Measurements from ENCODE around the gene CERK. TPM values are rescaled to one million over a fixed set of nuclear protein-coding genes. Genes with fewer than 3 reads are reported as not detected.

CERK gene
- total and polyA plus RNA-seq, 2 of the 8 experiments (the other 6 are each of a cell fraction or from before 2014, with no cell fraction given): 26.6 to 59.0 TPM

- H3K79me1 ChIP-seq (ENCODE audit: low read depth, low read length): no peaks in the 10 kb centered on the region
- H3K79me2 ChIP-seq (ENCODE audit: control insufficient read depth in 1 of 2, insufficient read depth in 2 of 2, low read length in 2 of 2): no peaks in the 10 kb centered on the region
- H2BK5ac ChIP-seq (ENCODE audit: low read depth, low read length): no peak overlapping the region
- no peak overlapping the region for H3K56ac ChIP-seq (replicated peaks; ENCODE audit: insufficient read length, low read depth, low read length)
- no peak overlapping the region for H3K4me3 ChIP-seq (ENCODE audit: extremely low read depth in 1 of 4, insufficient read depth in 2 of 4, low read depth in 3 of 4, low read length in 4 of 4)
- no peak overlapping the region for H3K23ac ChIP-seq (ENCODE audit: insufficient read length)
- H2BK12ac ChIP-seq (ENCODE audit: low read depth, low read length): no peak overlapping the region
- no peak overlapping the region for H2BK15ac ChIP-seq (ENCODE audit: low read length)
- no peak overlapping the region for H2BK120ac ChIP-seq (replicated peaks; ENCODE audit: low read depth, low read length)
- no peaks in the 10 kb centered on the region for H3K9me3 ChIP-seq (ENCODE audit: insufficient read depth in 2 of 2, low read depth in 1 of 2, low read length in 1 of 2)
- H3K18ac ChIP-seq (ENCODE audit: extremely low read depth, low read length): no peak overlapping the region
- H2AFZ ChIP-seq (ENCODE audit: low read length): no peak overlapping the region
- H3K4me1 ChIP-seq (replicated peaks in 1 of 4; ENCODE audit: control insufficient read depth in 3 of 4, insufficient read depth in 4 of 4, low read length in 3 of 4): peaks cover 0 to 1% (median 0%) of the 10 kb centered on the region in 4 experiments; a peak in 1 of 7 replicates
- no peak for DNase-seq (ENCODE audit: low read depth in 1 of 2, low spot score in 2 of 2)
- no peak overlapping the region for H2BK20ac ChIP-seq (ENCODE audit: low read length)
- H2AK5ac ChIP-seq (ENCODE audit: low read depth, low read length): no peak overlapping the region
- H3K23me2 ChIP-seq (ENCODE audit: low read depth, low read length): no peaks in the 10 kb centered on the region
- H3K27me3 ChIP-seq (replicated peaks in 1 of 4; ENCODE audit: control insufficient read depth in 3 of 4, extremely low read depth in 1 of 4, insufficient read depth in 3 of 4, low read length in 3 of 4): no peaks in the 10 kb centered on the region
- H3K14ac ChIP-seq (ENCODE audit: insufficient read length): no peak overlapping the region
- H4K20me1 ChIP-seq (replicated peaks in 1 of 2; ENCODE audit: control insufficient read depth in 1 of 2, insufficient read depth in 2 of 2, low read length in 2 of 2): peaks cover 0 to 4% of the 10 kb centered on the region in 2 experiments
- H3K9ac ChIP-seq (replicated peaks in 1 of 4; ENCODE audit: extremely low read depth in 1 of 4, low read depth in 3 of 4, low read length in 3 of 4): no peak overlapping the region
- no peak for TF ChIP-seq NRF1 (IDR thresholded peaks at IDR 0.05; ENCODE audit: low read depth, low read length)
- TF ChIP-seq JUN (IDR thresholded peaks at IDR 0.05; ENCODE audit: low read depth, low read length): no peak
- TF ChIP-seq ATF2 (IDR thresholded peaks at IDR 0.05; ENCODE audit: low read length): no peak
- no peak for FAIRE-seq
- no peaks in the 10 kb centered on the region for H3K36me3 ChIP-seq (ENCODE audit: control insufficient read depth in 2 of 4, insufficient read depth in 4 of 4, low read length in 3 of 4)
- CTCF ChIA-PET (ENCODE audit: partially characterized antibody): no interaction called here
- WGBS, 2 experiments (ENCODE audit: extremely low coverage in 1 of 2, insufficient coverage in 1 of 2, insufficient read length in 1 of 2, insufficient replicate concordance in 2 of 2, low coverage in 1 of 2, low lambda C conversion rate in 2 of 2, missing lambda C conversion rate in 1 of 2): 92% methylated on average over 21 of the region's 21 CpGs; no CpG with 5 or more reads in 1 of the 2 experiments
- no peak overlapping the region; the same call in 1 of the 2 replicates for H4K8ac ChIP-seq (ENCODE audit: extremely low read depth, insufficient read depth, low read length)
- H3K27ac ChIP-seq (ENCODE audit: low read depth, low read length): no peak overlapping the region
- POLR2A ChIA-PET (ENCODE audit: partially characterized antibody): interaction anchor here (1.6 kb wide), 1 partner anchor 17 kb away, joined by 4 read pairs; no protein-coding TSS in a partner anchor
- H3K4me2 ChIP-seq (ENCODE audit: insufficient read depth in 1 of 2, low read depth in 2 of 2, low read length in 2 of 2): no peak overlapping the region
- no peak overlapping the region for H4K5ac ChIP-seq (ENCODE audit: insufficient read length, low read depth, low read length)
- no peak overlapping the region for H3K4ac ChIP-seq (replicated peaks; ENCODE audit: insufficient read length, low read depth, low read length)
- no peak overlapping the region for H4K91ac ChIP-seq (replicated peaks; ENCODE audit: insufficient read length, low read length)
Measured at GRCh38 chr22:46665151-46665695, 72.8 kb downstream of the CERK start.

Data from H1 (cell line).